K562 (cell line): Measurements from ENCODE around the gene VAT1L. TPM values are rescaled to one million over a fixed set of nuclear protein-coding genes. Genes with fewer than 3 reads are reported as not detected.

Experiments used
- ATAC-seq: fragments of 200-7000 bp; cut with Tn5 transposase; 3 replicates; pipeline ENCODE4 v1.9.1; 2020; ENCODE audit warnings: moderate library complexity
- BruUV-seq: library from RNA; stranded (reverse); fragments of 400-500 nt; replicated peaks from 2 replicates; lab custom pipeline; 2021; lab: Mats Ljungman, UMichigan
- CTCF ChIA-PET: fragments of 300-600 bp; formaldehyde crosslinking; extraction: SDS; loops from one replicate; lab custom pipeline; 2021; ENCODE audit warnings: low intra/inter-chr PET ratio; lab: Yijun Ruan, JAX
- POLR2A ChIA-PET: fragments of 300-600, 350-650 bp; sonication (Branson Sonifier 250); formaldehyde crosslinking; extraction: SDS; loops from one replicate; lab custom pipeline; 2021; ENCODE audit warnings: antibody characterized with exemption, inconsistent platforms; lab: Yijun Ruan, JAX
- DNase-seq, 4 experiments: peaks; one replicate each; pipeline versions ENCODE4 v3.0.0 to v3.0.0-alpha.2; 2011 to 2018; ENCODE audit warnings: low spot score in 3 of 4, mixed read lengths in 3 of 4; ENCODE audit errors: extremely low read depth in 1 of 4
- FAIRE-seq: peaks from 2 replicates; lab custom pipeline; 2011; peaks lifted over from hg19 to GRCh38; lab: Jason Lieb, UNC
- H2AFZ ChIP-seq: 2 replicates; pipeline ENCODE4 v1.6.0; 2011; ENCODE audit warnings: low read depth, low read length, control low read depth, inconsistent platforms
- H3K27ac ChIP-seq: fragments of 200-600 bp; 3 replicates; pipeline ENCODE4 v1.8.0; 2011; ENCODE audit warnings: low read depth, mild to moderate bottlenecking, control low read depth, inconsistent platforms, low read length, moderate library complexity, mixed read lengths; ENCODE audit errors: extremely low read depth
- H3K27me3 ChIP-seq, 2 experiments: fragments of 300-600 bp in 1 of 2; 2 replicates in 1 of 2; 3 replicates in 1 of 2; pipeline versions ENCODE4 v1.6.0 to v1.8.0; 2011; ENCODE audit warnings: inconsistent platforms in 2 of 2, low read length in 2 of 2, mild to moderate bottlenecking in 1 of 2, mixed read lengths in 1 of 2, moderate library complexity in 1 of 2; ENCODE audit not compliant: control insufficient read depth in 2 of 2, insufficient read depth in 2 of 2
- H3K36me3 ChIP-seq: fragments of 300-600 bp; 3 replicates; pipeline ENCODE4 v1.8.0; 2011; ENCODE audit warnings: mild to moderate bottlenecking, low read length, inconsistent platforms; ENCODE audit not compliant: control insufficient read depth, insufficient read depth
- H3K4me1 ChIP-seq, 2 experiments: fragments of 200-600 bp in 1 of 2; replicated peaks in 1 of 2; 2 replicates in 1 of 2; 3 replicates in 1 of 2; pipeline versions ENCODE4 v1.5.1 to v1.8.0; 2011; ENCODE audit warnings: inconsistent platforms in 2 of 2, low read length in 2 of 2, mild to moderate bottlenecking in 1 of 2, mixed read lengths in 1 of 2, moderate library complexity in 1 of 2; ENCODE audit not compliant: control insufficient read depth in 2 of 2, insufficient read depth in 2 of 2
- H3K4me2 ChIP-seq: 2 replicates; pipeline ENCODE4 v1.6.1; 2011; ENCODE audit warnings: low read length, control low read depth, inconsistent platforms, mixed read lengths; ENCODE audit not compliant: insufficient read depth
- H3K4me3 ChIP-seq: fragments of 200-600 bp; sonication (generic), shearing (Covaris generic); 2 replicates; pipeline ENCODE4 v1.5.1; 2016; ENCODE audit warnings: control low read depth, inconsistent platforms
- H3K79me2 ChIP-seq: fragments of 200-600 bp; 3 replicates; pipeline ENCODE4 v1.8.0; 2011; ENCODE audit warnings: low read length, inconsistent platforms; ENCODE audit not compliant: control insufficient read depth, insufficient read depth
- H3K9ac ChIP-seq, 2 experiments: 2 replicates each; pipeline versions ENCODE4 v1.6.0 to v1.6.1; 2011; ENCODE audit warnings: low read depth in 2 of 2, low read length in 2 of 2, control low read depth in 1 of 2, inconsistent platforms in 1 of 2, mild to moderate bottlenecking in 1 of 2, mixed read lengths in 1 of 2; ENCODE audit not compliant: insufficient read depth in 1 of 2
- H3K9me1 ChIP-seq: one replicate; pipeline ENCODE4 v1.6.0; 2011; ENCODE audit warnings: inconsistent platforms, mild to moderate bottlenecking, low read length, moderate library complexity; ENCODE audit not compliant: control insufficient read depth, insufficient read depth
- H3K9me3 ChIP-seq: replicated peaks from 2 replicates; pipeline ENCODE4 v1.5.1; 2011; ENCODE audit warnings: low read depth, low read length, inconsistent platforms; ENCODE audit not compliant: control insufficient read depth, insufficient read depth
- H4K20me1 ChIP-seq: replicated peaks from 2 replicates; pipeline ENCODE4 v1.6.1; 2011; ENCODE audit warnings: low read length, inconsistent platforms, mixed read lengths; ENCODE audit not compliant: control insufficient read depth, insufficient read depth
- HBP1 ChIP-seq: fragments of 450-650 bp; formaldehyde crosslinking; IDR thresholded peaks from 2 replicates; pipeline ENCODE4 v1.4.0; 2022; ENCODE audit warnings: missing genetic modification characterization
- HMG20B ChIP-seq: fragments of 250-450 bp; sonication (Bioruptor Pico); IDR thresholded peaks from 2 replicates; pipeline ENCODE4 v1.5.0; 2021; ENCODE audit warnings: mild to moderate bottlenecking
- ILF3 ChIP-seq: fragments of 450-650 bp; IDR thresholded peaks from 2 replicates; pipeline ENCODE4 v1.6.1; 2018; ENCODE audit warnings: antibody characterized with exemption, mild to moderate bottlenecking, moderate library complexity, borderline replicate concordance
- LEF1 ChIP-seq: fragments of 450-650 bp; IDR thresholded peaks from 2 replicates; pipeline ENCODE4 v1.6.1; 2016; ENCODE audit warnings: mild to moderate bottlenecking
- MLLT1 ChIP-seq, 2 experiments: fragments of 450-650 bp; IDR thresholded peaks; 2 replicates each; pipeline ENCODE4 v1.6.1; 2016
- NRF1 ChIP-seq, 2 experiments: fragments of 450-650 bp; IDR thresholded peaks in 1 of 2; conservative IDR thresholded peaks in 1 of 2; 2 replicates each; pipeline ENCODE4 v1.6.1; 2014; ENCODE audit warnings: mild to moderate bottlenecking in 2 of 2
- POLR2G ChIP-seq: fragments of 200-400 bp; formaldehyde crosslinking; IDR thresholded peaks from 2 replicates; pipeline ENCODE4 v1.6.1; 2017; ENCODE audit warnings: low read depth, mild to moderate bottlenecking, antibody characterized with exemption, low read length, moderate library complexity
- PURB ChIP-seq: sonication (generic); formaldehyde crosslinking; IDR thresholded peaks from 2 replicates; pipeline ENCODE4 v1.9.0; 2021; ENCODE audit warnings: low read depth, mild to moderate bottlenecking, missing genetic modification reagents
- RCOR1 ChIP-seq, 2 experiments: IDR thresholded peaks; 2 replicates each; pipeline ENCODE4 v1.6.1; 2012; ENCODE audit warnings: low read depth in 2 of 2, low read length in 2 of 2, borderline replicate concordance in 1 of 2, improper control_type of control experiment in 1 of 2
- ZBTB1 ChIP-seq: sonication (generic); formaldehyde crosslinking; IDR thresholded peaks from 2 replicates; pipeline ENCODE4 v1.8.1; 2023; ENCODE audit warnings: missing genetic modification reagents, low read depth, mild to moderate bottlenecking, borderline replicate concordance
- WGBS: fragments of 100-300 bp; shearing (Covaris generic); methylation state at CpG from one replicate; pipeline ENCODE4 v1.1.6; 2016; ENCODE audit warnings: low coverage, mixed read lengths; ENCODE audit not compliant: insufficient coverage; ENCODE audit errors: missing lambda C conversion rate; 5-methylcytosine and 5-hydroxymethylcytosine counted together
- in situ Hi-C: fragments of 300-500 bp; cut with MboI; formaldehyde crosslinking; loops from 4 replicates; pipeline ENCODE4 v1.15.0; 2018; ENCODE audit warnings: inconsistent platforms, mixed read lengths
- intact Hi-C: fragments of 100-400 bp; cut with micrococcal nuclease; formaldehyde crosslinking; loops from 2 replicates; pipeline ENCODE4 v1.14.2; 2022
- polyA plus RNA-seq, 8 experiments: library from polyadenylated mRNA; depleted of rRNA in 4 of 8; stranded (reverse) in 5 of 8; unstranded in 3 of 8; fragments of >200 nt; fragmentation: Nextera tagmentation in 2 of 8; fragmentation: Illumina TruSeq in 1 of 8; extraction: Ambion mirVana in 2 of 8; extraction: Trizol in 1 of 8; gene quantifications; 2 replicates each; pipeline versions ENCODE4 v1.2.1 to v1.2.3, GENCODE V29; 2011 to 2014; ENCODE audit warnings: inconsistent platforms in 1 of 8, missing spikeins in 1 of 8
- total RNA-seq, 7 experiments: library from RNA; depleted of rRNA in 6 of 7; stranded (reverse); fragments of >200 nt in 6 of 7; fragmentation: Illumina TruSeq in 2 of 7; extraction: Trizol in 2 of 7; gene quantifications; 2 replicates each; pipeline versions ENCODE4 v1.2.1 to v1.2.3, GENCODE V29; 2011 to 2021; ENCODE audit warnings: low replicate concordance in 1 of 7
- TF ChIP-seq, protein P1 (sequence below), 3 experiments: IDR thresholded peaks in 2 of 3; conservative IDR thresholded peaks in 1 of 3; 2 replicates each; pipeline ENCODE4 v1.5.1; 2011 to 2012; ENCODE audit warnings: low read length in 3 of 3, mild to moderate bottlenecking in 3 of 3, control low read depth in 2 of 3, improper control_type of control experiment in 1 of 3, inconsistent platforms in 1 of 3, low read depth in 1 of 3, mixed read lengths in 1 of 3, moderate library complexity in 1 of 3; ENCODE audit not compliant: insufficient read depth in 2 of 3

Gene VAT1L
- total and polyA plus RNA-seq, 9 of the 15 experiments (the other 6 are each of a cell fraction or from before 2014, with no cell fraction given), result 0.01 TPM; not detected in 8

DNA sequence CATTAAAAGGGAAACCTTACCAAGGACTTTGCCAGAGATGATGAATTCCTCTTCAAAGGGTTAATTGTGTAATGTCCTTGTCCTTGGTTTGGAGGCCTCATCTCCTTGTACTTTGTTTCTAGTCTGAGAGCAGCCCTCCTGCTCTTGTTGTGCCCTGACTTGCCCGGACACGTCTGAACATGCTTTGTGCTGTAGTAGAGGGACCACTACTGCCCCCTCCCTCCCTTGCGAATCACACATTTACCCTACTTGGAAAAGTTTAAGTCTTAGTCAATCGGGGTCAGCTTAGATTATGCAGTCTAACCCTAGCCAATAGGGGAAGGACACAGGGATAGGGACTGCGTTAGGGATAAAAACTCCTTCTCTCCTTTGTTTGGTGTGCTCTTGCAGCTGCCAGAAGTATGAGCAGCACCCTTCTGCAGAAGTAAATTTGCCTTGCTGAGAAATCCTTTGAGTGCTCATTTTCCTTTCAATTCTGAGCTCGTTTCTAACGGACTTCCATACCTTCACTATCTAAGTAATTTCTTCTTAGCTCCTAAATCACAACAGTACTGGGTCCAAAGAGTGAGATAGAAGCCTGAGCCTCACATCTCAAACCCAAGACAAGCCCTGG, 207.6 kb downstream of the VAT1L start:
- ATAC-seq, result no peak
- no peak overlapping the region for H3K4me2 ChIP-seq
- H3K27me3 ChIP-seq, result no peaks in the 10 kb centered on the region; a peak in 1 of 5 replicates
- no TSS peak for BruUV-seq
- TF ChIP-seq NRF1 (conservative IDR thresholded peaks at IDR 0.05 in 1 of 2, IDR thresholded peaks at IDR 0.05 in 1 of 2) (no peak), LEF1 (no peak), POLR2G (no peak), PURB (CRISPR knock-in tag) (no peak), ILF3 (no peak), HBP1 (CRISPR knock-in tag) (no peak), ZBTB1 (CRISPR knock-in tag) (no peak), RCOR1 (IDR thresholded peaks at IDR 0.05; ENCODE audit: borderline replicate concordance in 1 of 2, low read depth in 2 of 2, low read length in 2 of 2) (no peak), MLLT1 (IDR thresholded peaks at IDR 0.05) (no peak), HMG20B (no peak)
- TF ChIP-seq, protein P1, sequence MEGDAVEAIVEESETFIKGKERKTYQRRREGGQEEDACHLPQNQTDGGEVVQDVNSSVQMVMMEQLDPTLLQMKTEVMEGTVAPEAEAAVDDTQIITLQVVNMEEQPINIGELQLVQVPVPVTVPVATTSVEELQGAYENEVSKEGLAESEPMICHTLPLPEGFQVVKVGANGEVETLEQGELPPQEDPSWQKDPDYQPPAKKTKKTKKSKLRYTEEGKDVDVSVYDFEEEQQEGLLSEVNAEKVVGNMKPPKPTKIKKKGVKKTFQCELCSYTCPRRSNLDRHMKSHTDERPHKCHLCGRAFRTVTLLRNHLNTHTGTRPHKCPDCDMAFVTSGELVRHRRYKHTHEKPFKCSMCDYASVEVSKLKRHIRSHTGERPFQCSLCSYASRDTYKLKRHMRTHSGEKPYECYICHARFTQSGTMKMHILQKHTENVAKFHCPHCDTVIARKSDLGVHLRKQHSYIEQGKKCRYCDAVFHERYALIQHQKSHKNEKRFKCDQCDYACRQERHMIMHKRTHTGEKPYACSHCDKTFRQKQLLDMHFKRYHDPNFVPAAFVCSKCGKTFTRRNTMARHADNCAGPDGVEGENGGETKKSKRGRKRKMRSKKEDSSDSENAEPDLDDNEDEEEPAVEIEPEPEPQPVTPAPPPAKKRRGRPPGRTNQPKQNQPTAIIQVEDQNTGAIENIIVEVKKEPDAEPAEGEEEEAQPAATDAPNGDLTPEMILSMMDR (IDR thresholded peaks at IDR 0.05 in 2 of 3, conservative IDR thresholded peaks at IDR 0.05 in 1 of 3; ENCODE audit: insufficient read depth in 2 of 3, low read depth in 1 of 3, low read length in 3 of 3), result no peak
- no peaks in the 10 kb centered on the region for H3K9me1 ChIP-seq
- CTCF ChIA-PET, result no interaction called here
- no peak overlapping the region for H2AFZ ChIP-seq
- H3K9me3 ChIP-seq, result no peaks in the 10 kb centered on the region
- no peaks in the 10 kb centered on the region for H3K4me1 ChIP-seq
- in situ Hi-C loops (no loop called here), intact Hi-C loops (no loop called here)
- no peak for DNase-seq
- H4K20me1 ChIP-seq, result no peaks in the 10 kb centered on the region
- FAIRE-seq, result no peak
- no peaks in the 10 kb centered on the region for H3K79me2 ChIP-seq
- POLR2A ChIA-PET, result no interaction called here
- no peak overlapping the region for H3K4me3 ChIP-seq
- H3K36me3 ChIP-seq, result no peaks in the 10 kb centered on the region
- H3K9ac ChIP-seq, result no peak overlapping the region
- no peak overlapping the region for H3K27ac ChIP-seq
- WGBS, result 0% methylated on average over 5 of the region's 7 CpGs
